Fibroblast of mammary gland (primary cell): ENCODE results near the gene NELFCD.
"Not testable (repeated sequence)": the region's sequence is repeated elsewhere in the genome, so short reads cannot be mapped to it uniquely, and the experiment has no call there.

Source experiments
- DNase-seq: peaks from one replicate; pipeline ENCODE4 v3.0.0-alpha.2; 2010; ENCODE audit warnings: low read depth
- H3K4me3 ChIP-seq: 2 replicates; pipeline ENCODE4 v1.5.1; 2011; ENCODE audit warnings: low read depth, mild to moderate bottlenecking, low read length, moderate library complexity; ENCODE audit not compliant: control insufficient read depth
- TF ChIP-seq, protein P1 (sequence below): conservative IDR thresholded peaks from 2 replicates; pipeline ENCODE4 v1.5.1; 2011; ENCODE audit warnings: low read depth, low read length, inconsistent platforms; ENCODE audit not compliant: control insufficient read depth, insufficient read depth

Gene NELFCD

DNA sequence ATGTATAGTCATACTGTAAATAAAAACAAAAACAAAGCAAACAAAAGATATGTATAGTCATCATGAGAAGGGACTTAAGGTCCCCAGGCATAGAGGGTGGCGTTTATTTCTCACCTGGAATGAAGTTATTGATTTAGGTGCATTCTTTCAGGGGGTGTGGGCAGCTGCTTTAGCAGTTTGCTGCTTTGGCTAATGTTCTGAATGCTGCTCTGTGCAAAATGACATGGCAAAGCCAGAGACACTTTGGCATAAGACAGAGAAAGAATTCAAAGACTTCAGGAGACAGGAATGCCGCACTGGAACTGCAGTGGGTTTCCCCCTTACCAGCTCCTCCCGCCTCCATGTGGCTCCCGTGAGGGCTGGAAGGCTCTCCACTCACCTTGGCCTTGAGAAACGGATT, 36.4 kb upstream of the NELFCD start:
- H3K4me3 ChIP-seq = no peak overlapping the region
- TF ChIP-seq, protein P1, sequence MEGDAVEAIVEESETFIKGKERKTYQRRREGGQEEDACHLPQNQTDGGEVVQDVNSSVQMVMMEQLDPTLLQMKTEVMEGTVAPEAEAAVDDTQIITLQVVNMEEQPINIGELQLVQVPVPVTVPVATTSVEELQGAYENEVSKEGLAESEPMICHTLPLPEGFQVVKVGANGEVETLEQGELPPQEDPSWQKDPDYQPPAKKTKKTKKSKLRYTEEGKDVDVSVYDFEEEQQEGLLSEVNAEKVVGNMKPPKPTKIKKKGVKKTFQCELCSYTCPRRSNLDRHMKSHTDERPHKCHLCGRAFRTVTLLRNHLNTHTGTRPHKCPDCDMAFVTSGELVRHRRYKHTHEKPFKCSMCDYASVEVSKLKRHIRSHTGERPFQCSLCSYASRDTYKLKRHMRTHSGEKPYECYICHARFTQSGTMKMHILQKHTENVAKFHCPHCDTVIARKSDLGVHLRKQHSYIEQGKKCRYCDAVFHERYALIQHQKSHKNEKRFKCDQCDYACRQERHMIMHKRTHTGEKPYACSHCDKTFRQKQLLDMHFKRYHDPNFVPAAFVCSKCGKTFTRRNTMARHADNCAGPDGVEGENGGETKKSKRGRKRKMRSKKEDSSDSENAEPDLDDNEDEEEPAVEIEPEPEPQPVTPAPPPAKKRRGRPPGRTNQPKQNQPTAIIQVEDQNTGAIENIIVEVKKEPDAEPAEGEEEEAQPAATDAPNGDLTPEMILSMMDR = no peak
- DNase-seq = no peak

GRCh38 chr20:58945965-58946631, 35.0 kb upstream of the NELFCD start:
- no peak for DNase-seq
- TF ChIP-seq, protein P1 = no peak

GRCh38 chr20:58947797-58948388, 33.2 kb upstream of the NELFCD start:
- not testable (repeated sequence) for H3K4me3 ChIP-seq, DNase-seq

More at GRCh38 chr20:58945965-58946631, 35.0 kb upstream of the NELFCD start:
- H3K4me3 ChIP-seq = no peak overlapping the region

DNA sequence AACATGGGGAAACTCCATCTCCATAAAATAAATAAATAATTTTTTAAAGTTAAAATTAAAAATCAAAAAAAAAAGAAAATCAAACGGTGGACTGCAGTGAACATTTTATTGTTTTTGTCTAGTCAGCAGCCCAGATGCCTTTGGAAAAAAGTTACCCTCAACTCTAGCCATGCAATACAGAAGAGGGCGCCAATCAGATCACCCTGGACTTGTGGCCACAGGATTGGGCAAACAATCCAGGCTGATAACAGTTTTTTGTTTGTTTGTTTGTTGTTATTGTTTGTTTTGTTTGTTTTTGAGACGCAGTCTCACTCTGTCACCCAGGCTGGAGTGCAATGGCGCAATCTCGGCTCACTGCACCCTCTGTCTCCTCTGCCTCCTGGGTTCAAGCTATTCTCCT, 30.5 kb upstream of the NELFCD start:
- DNase-seq = no peak
- no peak overlapping the region for H3K4me3 ChIP-seq
- TF ChIP-seq, protein P1 = no peak

DNA sequence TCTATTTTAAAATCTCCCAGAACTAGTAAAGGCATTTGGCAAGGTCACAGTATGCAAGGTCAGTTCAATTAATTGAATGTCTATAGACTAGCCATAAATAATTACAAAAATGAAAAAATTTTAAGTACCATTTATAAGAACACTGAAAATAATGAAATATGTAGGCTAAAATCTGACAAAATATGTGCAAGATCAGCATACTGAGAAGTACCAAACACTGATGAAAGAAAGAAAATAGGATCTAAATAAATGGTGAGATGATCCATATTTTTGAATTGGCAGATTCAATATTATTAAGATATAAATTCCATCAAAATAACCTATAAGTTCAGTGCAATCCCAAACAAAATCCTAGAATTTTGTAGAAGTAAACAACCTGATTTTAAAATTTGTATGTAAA, 28.0 kb upstream of the NELFCD start:
- DNase-seq = no peak
- TF ChIP-seq, protein P1 = no peak
- H3K4me3 ChIP-seq = no peak overlapping the region

DNA sequence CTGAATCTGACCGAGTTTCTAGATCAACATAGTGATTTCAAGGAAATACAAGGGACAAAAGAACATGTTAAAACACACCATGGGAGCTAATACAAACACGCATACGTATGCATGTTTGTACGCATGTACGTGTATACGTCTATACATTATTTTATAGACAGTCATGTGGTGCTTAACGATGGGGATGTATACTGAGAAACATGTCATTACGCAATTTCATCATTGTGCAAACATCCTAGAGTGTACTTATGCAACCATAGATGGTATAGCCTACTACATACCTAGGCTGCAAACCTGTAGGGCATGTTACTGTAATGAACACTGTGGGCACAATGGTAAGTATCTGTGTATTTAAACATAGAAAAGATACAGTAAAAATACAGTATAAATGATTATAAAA, 25.0 kb upstream of the NELFCD start:
- DNase-seq = no peak
- TF ChIP-seq, protein P1 = no peak
- no peak overlapping the region for H3K4me3 ChIP-seq

GRCh38 chr20:58959652-58960051, 21.4 kb upstream of the NELFCD start:
- TF ChIP-seq, protein P1 = no peak
- no peak for DNase-seq

More at GRCh38 chr20:58959652-58960051, 21.4 kb upstream of the NELFCD start:
- H3K4me3 ChIP-seq = no peak overlapping the region
